ENCODE measurements around the gene EVI5. TPM values are rescaled to one million over a fixed set of nuclear protein-coding genes. Genes with fewer than 3 reads are reported as not detected.

The EVI5 gene
- total and polyA plus RNA-seq, 7 donors: 4.5 to 53.5 (median 39.9) TPM

- H3K27ac ChIP-seq: no peak overlapping the region
- no peak overlapping the region for H3K4me3 ChIP-seq
- DNase-seq: no peak
- no peaks in the 10 kb centered on the region for H3K4me1 ChIP-seq
- no peaks in the 10 kb centered on the region for H3K27me3 ChIP-seq
- WGBS, 2 donors: 94 to 96% methylated on average over 3 of the region's 3 CpGs
- H3K9me3 ChIP-seq: no peaks in the 10 kb centered on the region
- no peaks in the 10 kb centered on the region for H3K36me3 ChIP-seq
- intact Hi-C loops (cut with DNase I): no loop called here
- TF ChIP-seq POLR2A (IDR thresholded peaks at IDR 0.05) (no peak), EP300 (IDR thresholded peaks at IDR 0.05) (no peak), CTCF (IDR thresholded peaks at IDR 0.05) (no peak), POLR2AphosphoS5 (IDR thresholded peaks at IDR 0.05) (no peak)
Observed at GRCh38 chr1:92820551-92820950, 35.6 kb upstream of the EVI5 start.

- WGBS, 2 donors: 73 to 83% methylated on average over 3 of the region's 3 CpGs
- Histone ChIP-seq H3K27ac (no peak overlapping the region), H3K27me3 (no peaks in the 10 kb centered on the region), H3K9me3 (no peaks in the 10 kb centered on the region), H3K36me3 (no peaks in the 10 kb centered on the region), H3K4me3 (no peak overlapping the region), H3K4me1 (no peaks in the 10 kb centered on the region)
- intact Hi-C loops (cut with DNase I): no loop called here
- DNase-seq: no peak
- TF ChIP-seq POLR2AphosphoS5 (IDR thresholded peaks at IDR 0.05): no peak
- TF ChIP-seq POLR2A (IDR thresholded peaks at IDR 0.05): no peak
- no peak for TF ChIP-seq CTCF (IDR thresholded peaks at IDR 0.05)
- TF ChIP-seq EP300 (IDR thresholded peaks at IDR 0.05): no peak
Observed at GRCh38 chr1:92820024-92820423, 35.1 kb upstream of the EVI5 start.

DNA sequence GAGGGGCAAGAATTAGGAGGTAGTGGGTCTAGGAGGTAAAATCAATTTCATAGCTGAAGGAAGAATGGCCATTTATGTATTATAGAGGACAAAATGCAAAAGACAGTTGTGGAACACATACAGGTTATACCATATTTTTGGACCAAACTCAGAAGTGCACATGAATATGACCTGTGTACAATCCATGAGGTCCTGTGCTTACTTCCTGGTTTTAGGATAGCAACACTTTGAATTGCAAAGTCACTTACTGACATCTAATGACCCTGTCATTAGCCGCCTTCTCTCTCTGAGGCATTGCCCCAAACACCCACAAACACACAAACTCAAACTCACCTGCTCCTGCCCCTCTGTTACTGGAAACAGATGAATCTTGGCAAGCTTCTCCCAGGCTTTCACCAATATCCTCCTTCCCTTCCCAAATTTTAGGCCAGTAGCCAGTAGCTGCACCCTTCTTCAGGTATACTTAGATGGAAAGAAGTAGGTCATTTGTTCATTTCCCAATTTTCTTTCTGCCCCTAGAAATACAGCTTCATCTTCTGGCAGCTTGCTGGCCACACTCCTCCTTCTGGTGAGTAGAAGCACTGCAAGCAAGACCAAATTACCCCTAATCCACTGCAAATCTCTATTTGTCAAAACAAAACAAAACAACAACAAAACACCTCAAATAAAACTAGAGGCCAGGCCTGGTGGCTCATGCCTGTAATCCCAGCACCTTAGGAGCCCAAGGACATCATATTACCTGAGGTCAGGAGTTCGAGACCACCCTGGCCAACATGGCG lies 33.3 kb upstream of the EVI5 start:
- 88 to 92% methylated on average over 3 of the region's 3 CpGs for WGBS, 2 donors
- Histone ChIP-seq H3K4me1 (no peaks in the 10 kb centered on the region), H3K36me3 (no peaks in the 10 kb centered on the region), H3K4me3 (no peak overlapping the region), H3K9me3 (no peaks in the 10 kb centered on the region), H3K27ac (no peak overlapping the region), H3K27me3 (no peaks in the 10 kb centered on the region)
- TF ChIP-seq CTCF (IDR thresholded peaks at IDR 0.05) (peak; percentile 34 to 75 (median 60)), POLR2AphosphoS5 (IDR thresholded peaks at IDR 0.05) (no peak), EP300 (IDR thresholded peaks at IDR 0.05) (no peak), POLR2A (IDR thresholded peaks at IDR 0.05) (no peak)
- intact Hi-C loops (cut with DNase I): loop anchor here (5.0 kb wide), 1 partner anchor 71 kb away; no protein-coding TSS in a partner anchor
- no peak for DNase-seq

- intact Hi-C loops (cut with DNase I): loop anchor here (5.0 kb wide), 1 partner anchor 70 kb away; no protein-coding TSS in a partner anchor
- WGBS, 2 donors: 9 to 55% methylated on average over 1 of the region's 1 CpG
- TF ChIP-seq EP300 (IDR thresholded peaks at IDR 0.05) (no peak), POLR2A (IDR thresholded peaks at IDR 0.05) (no peak), CTCF (IDR thresholded peaks at IDR 0.05) (no peak), POLR2AphosphoS5 (IDR thresholded peaks at IDR 0.05) (no peak)
- Histone ChIP-seq H3K27me3 (no peaks in the 10 kb centered on the region), H3K4me3 (no peak overlapping the region), H3K9me3 (no peaks in the 10 kb centered on the region), H3K36me3 (no peaks in the 10 kb centered on the region), H3K27ac (no peak overlapping the region), H3K4me1 (no peaks in the 10 kb centered on the region)
- no peak for DNase-seq
Observed at GRCh38 chr1:92817137-92817697, 32.3 kb upstream of the EVI5 start.

All from sigmoid colon (tissue), 7 donors.